H9 (cell line): ENCODE data around the gene VWA3A. TPM values are rescaled to one million over a fixed set of nuclear protein-coding genes. Genes with fewer than 3 reads are reported as not detected.

Experiments used
- DNase-seq: peaks from one replicate; pipeline ENCODE4 v3.0.0-alpha.2; 2017
- H2AFZ ChIP-seq: one replicate; pipeline ENCODE4 v1.6.1; 2013; ENCODE audit warnings: mild to moderate bottlenecking, low read length, control low read depth, moderate library complexity
- H2AK5ac ChIP-seq: 2 replicates; pipeline ENCODE4 v1.6.1; 2013; ENCODE audit warnings: low read length, control low read depth, mixed read lengths; ENCODE audit not compliant: insufficient read length
- H2BK120ac ChIP-seq: one replicate; pipeline ENCODE4 v1.6.1; 2013; ENCODE audit warnings: low read depth, mild to moderate bottlenecking, low read length, control low read depth, inconsistent platforms; ENCODE audit not compliant: poor library complexity, severe bottlenecking
- H2BK12ac ChIP-seq: 2 replicates; pipeline ENCODE4 v1.6.1; 2013; ENCODE audit warnings: low read length, control low read depth, mixed read lengths, low read depth; ENCODE audit not compliant: insufficient read length
- H2BK15ac ChIP-seq: 2 replicates; pipeline ENCODE4 v1.6.1; 2013; ENCODE audit warnings: low read depth, low read length, control low read depth
- H2BK20ac ChIP-seq: one replicate; pipeline ENCODE4 v1.6.1; 2013; ENCODE audit warnings: low read depth, mild to moderate bottlenecking, low read length, control low read depth, inconsistent platforms; ENCODE audit not compliant: poor library complexity, severe bottlenecking
- H2BK5ac ChIP-seq: 2 replicates; pipeline ENCODE4 v1.6.1; 2013; ENCODE audit warnings: low read length, control low read depth, mixed read lengths; ENCODE audit not compliant: insufficient read length
- H3K14ac ChIP-seq: 2 replicates; pipeline ENCODE4 v1.6.1; 2013; ENCODE audit warnings: low read length, control low read depth; ENCODE audit not compliant: insufficient read depth
- H3K18ac ChIP-seq: 2 replicates; pipeline ENCODE4 v1.6.1; 2013; ENCODE audit warnings: low read depth, mild to moderate bottlenecking, mixed read lengths, low read length, control low read depth; ENCODE audit not compliant: insufficient read length
- H3K23ac ChIP-seq: 2 replicates; pipeline ENCODE4 v1.6.1; 2013; ENCODE audit warnings: low read length, control low read depth, mixed read lengths, low read depth; ENCODE audit not compliant: insufficient read length
- H3K23me2 ChIP-seq: 2 replicates; pipeline ENCODE4 v1.6.1; 2013; ENCODE audit warnings: low read depth, mild to moderate bottlenecking, mixed read lengths, low read length, control low read depth; ENCODE audit not compliant: insufficient read length, poor library complexity, severe bottlenecking
- H3K27ac ChIP-seq: 2 replicates; pipeline ENCODE4 v1.5.1; 2013; ENCODE audit warnings: low read length, control low read depth, mixed read lengths, low read depth; ENCODE audit not compliant: insufficient read length
- H3K27me3 ChIP-seq: 2 replicates; pipeline ENCODE4 v1.6.1; 2013; ENCODE audit warnings: low read length, control low read depth, inconsistent platforms; ENCODE audit not compliant: insufficient read depth
- H3K4ac ChIP-seq: 2 replicates; pipeline ENCODE4 v1.6.1; 2013; ENCODE audit warnings: low read depth, mild to moderate bottlenecking, control low read depth, inconsistent platforms, low read length, moderate library complexity
- H3K4me1 ChIP-seq: 2 replicates; pipeline ENCODE4 v1.6.1; 2013; ENCODE audit warnings: low read length, control low read depth, inconsistent platforms; ENCODE audit not compliant: insufficient read depth
- H3K4me2 ChIP-seq: 2 replicates; pipeline ENCODE4 v1.6.1; 2013; ENCODE audit warnings: low read length, control low read depth, mixed read lengths; ENCODE audit not compliant: insufficient read length, insufficient read depth
- H3K56ac ChIP-seq: 2 replicates; pipeline ENCODE4 v1.6.1; 2013; ENCODE audit warnings: low read depth, mild to moderate bottlenecking, mixed read lengths, low read length, control low read depth; ENCODE audit not compliant: insufficient read length
- H3K79me1 ChIP-seq: 2 replicates; pipeline ENCODE4 v1.6.1; 2013; ENCODE audit warnings: low read depth, mild to moderate bottlenecking, moderate library complexity, low read length, control low read depth, inconsistent platforms; ENCODE audit not compliant: insufficient read depth, poor library complexity, severe bottlenecking
- H3K79me2 ChIP-seq: 2 replicates; pipeline ENCODE4 v1.6.1; 2013; ENCODE audit warnings: low read length, control low read depth, inconsistent platforms; ENCODE audit not compliant: insufficient read depth
- H3K9ac ChIP-seq: 2 replicates; pipeline ENCODE4 v1.6.1; 2013; ENCODE audit warnings: low read length, control low read depth, mixed read lengths; ENCODE audit not compliant: insufficient read length; ENCODE audit errors: extremely low read depth
- H3K9me3 ChIP-seq: one replicate; pipeline ENCODE4 v1.6.1; 2013; ENCODE audit warnings: low read depth, low read length, inconsistent platforms; ENCODE audit not compliant: control insufficient read depth
- H3T11ph ChIP-seq: one replicate; pipeline ENCODE4 v1.6.1; 2013; ENCODE audit warnings: mild to moderate bottlenecking, low read length, control low read depth, inconsistent platforms
- H4K20me1 ChIP-seq: one replicate; pipeline ENCODE4 v1.6.1; 2013; ENCODE audit not compliant: control insufficient read depth, insufficient read length, insufficient read depth
- H4K5ac ChIP-seq: 2 replicates; pipeline ENCODE4 v1.6.1; 2013; ENCODE audit warnings: low read depth, mild to moderate bottlenecking, mixed read lengths, low read length, control low read depth; ENCODE audit not compliant: insufficient read length
- H4K8ac ChIP-seq: replicated peaks from 2 replicates; pipeline ENCODE4 v1.6.1; 2013; ENCODE audit warnings: low read length, control low read depth, mixed read lengths, low read depth; ENCODE audit not compliant: insufficient read length
- H4K91ac ChIP-seq: 2 replicates; pipeline ENCODE4 v1.6.1; 2013; ENCODE audit warnings: low read depth, mild to moderate bottlenecking, moderate library complexity, mixed read lengths, low read length, control low read depth; ENCODE audit not compliant: insufficient read length
- H3K27ac Mint-ChIP-seq, 3 experiments: 2 replicates in 2 of 3; 3 replicates in 1 of 3; pipeline ENCODE4 v1.8.0; 2020 to 2021; ENCODE audit warnings: mixed read lengths in 3 of 3, mild to moderate bottlenecking in 1 of 3, moderate library complexity in 1 of 3
- H3K27me3 Mint-ChIP-seq: 2 replicates; pipeline ENCODE4 v1.8.0; 2021; ENCODE audit warnings: low read depth, mild to moderate bottlenecking, moderate library complexity, mixed read lengths
- H3K36me3 Mint-ChIP-seq, 3 experiments: 2 replicates in 2 of 3; 3 replicates in 1 of 3; pipeline ENCODE4 v1.8.0; 2020 to 2021; ENCODE audit warnings: low read depth in 3 of 3, mixed read lengths in 3 of 3; ENCODE audit not compliant: insufficient read depth in 1 of 3
- H3K4me1 Mint-ChIP-seq, 2 experiments: 2 replicates each; pipeline ENCODE4 v1.8.0; 2020; ENCODE audit warnings: mixed read lengths in 2 of 2
- H3K4me3 Mint-ChIP-seq, 2 experiments: 2 replicates in 1 of 2; 3 replicates in 1 of 2; pipeline ENCODE4 v1.8.0; 2020 to 2021; ENCODE audit warnings: mild to moderate bottlenecking in 2 of 2, mixed read lengths in 2 of 2, moderate library complexity in 1 of 2
- H3K9me3 Mint-ChIP-seq, 2 experiments: 2 replicates in 1 of 2; 3 replicates in 1 of 2; pipeline ENCODE4 v1.8.0; 2020; ENCODE audit warnings: mild to moderate bottlenecking in 2 of 2, mixed read lengths in 2 of 2, moderate library complexity in 1 of 2
- WGBS: extraction: QIAGEN DNeasy Blood & Tissue Kit; methylation state at CpG from one replicate; pipeline ENCODE4 v1.1.7; 2013; ENCODE audit warnings: missing lambda C conversion rate, low lambda C conversion rate, mixed read lengths; ENCODE audit not compliant: insufficient read length; ENCODE audit errors: extremely low coverage; 5-methylcytosine and 5-hydroxymethylcytosine counted together
- total RNA-seq: library from RNA; stranded (reverse); gene quantifications from 2 replicates; pipeline ENCODE4 v1.2.1, GENCODE V29; 2021
- TF ChIP-seq, protein P1 (sequence below): fragments of 200-600 bp; sonication (generic); conservative IDR thresholded peaks from 3 replicates; pipeline ENCODE4 v1.8.0; 2021; ENCODE audit warnings: antibody characterized with exemption, mild to moderate bottlenecking

The VWA3A gene
- total RNA-seq, 1 experiment from 2014 or later = not detected

DNA sequence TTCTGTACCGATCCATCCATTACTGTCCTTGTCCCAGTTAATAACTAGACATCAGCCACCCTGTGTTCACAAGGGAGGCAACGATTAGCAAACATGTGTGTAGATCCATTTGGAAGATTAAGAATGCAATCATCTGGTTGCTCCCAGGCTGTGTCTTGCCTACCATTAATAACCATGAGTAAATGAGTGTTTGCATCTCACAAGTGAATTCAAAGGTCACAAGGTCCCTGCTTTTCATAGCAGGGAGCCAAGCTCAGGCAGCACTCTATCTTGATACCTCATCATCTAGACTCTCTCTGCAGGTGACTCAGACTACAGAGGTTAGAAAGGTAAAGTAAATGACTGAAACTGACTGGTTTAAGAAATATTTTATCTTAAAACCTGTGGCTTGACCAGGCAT lies 25.3 kb downstream of the VWA3A start:
- Histone ChIP-seq H2AK5ac (no peak overlapping the region), H3K4ac (no peak overlapping the region), H3K18ac (no peak overlapping the region), H2BK120ac (no peak overlapping the region), H3K23me2 (no peaks in the 10 kb centered on the region), H3K14ac (no peak overlapping the region), H3K9ac (no peak overlapping the region), H4K8ac (no peak overlapping the region), H2BK20ac (no peak overlapping the region), H3K4me2 (no peak overlapping the region), H3K27me3 (no peaks in the 10 kb centered on the region), H3K4me1 (no peaks in the 10 kb centered on the region), H4K5ac (no peak overlapping the region), H2AFZ (no peak overlapping the region), H2BK5ac (no peak overlapping the region), H3K79me2 (no peaks in the 10 kb centered on the region), H3K27ac (no peak overlapping the region), H3T11ph (no peak overlapping the region), H2BK12ac (no peak overlapping the region), H3K23ac (no peak overlapping the region), H4K91ac (no peak overlapping the region), H3K56ac (no peak overlapping the region), H4K20me1 (no peaks in the 10 kb centered on the region), H2BK15ac (no peak overlapping the region), H3K9me3 (no peaks in the 10 kb centered on the region), H3K79me1 (no peaks in the 10 kb centered on the region)
- TF ChIP-seq, protein P1, sequence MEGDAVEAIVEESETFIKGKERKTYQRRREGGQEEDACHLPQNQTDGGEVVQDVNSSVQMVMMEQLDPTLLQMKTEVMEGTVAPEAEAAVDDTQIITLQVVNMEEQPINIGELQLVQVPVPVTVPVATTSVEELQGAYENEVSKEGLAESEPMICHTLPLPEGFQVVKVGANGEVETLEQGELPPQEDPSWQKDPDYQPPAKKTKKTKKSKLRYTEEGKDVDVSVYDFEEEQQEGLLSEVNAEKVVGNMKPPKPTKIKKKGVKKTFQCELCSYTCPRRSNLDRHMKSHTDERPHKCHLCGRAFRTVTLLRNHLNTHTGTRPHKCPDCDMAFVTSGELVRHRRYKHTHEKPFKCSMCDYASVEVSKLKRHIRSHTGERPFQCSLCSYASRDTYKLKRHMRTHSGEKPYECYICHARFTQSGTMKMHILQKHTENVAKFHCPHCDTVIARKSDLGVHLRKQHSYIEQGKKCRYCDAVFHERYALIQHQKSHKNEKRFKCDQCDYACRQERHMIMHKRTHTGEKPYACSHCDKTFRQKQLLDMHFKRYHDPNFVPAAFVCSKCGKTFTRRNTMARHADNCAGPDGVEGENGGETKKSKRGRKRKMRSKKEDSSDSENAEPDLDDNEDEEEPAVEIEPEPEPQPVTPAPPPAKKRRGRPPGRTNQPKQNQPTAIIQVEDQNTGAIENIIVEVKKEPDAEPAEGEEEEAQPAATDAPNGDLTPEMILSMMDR = no peak
- Mint-ChIP-seq H3K36me3 (no peaks in the 10 kb centered on the region), H3K27ac (no peak overlapping the region), H3K9me3 (no peaks in the 10 kb centered on the region; a peak in 1 of 5 replicates), H3K27me3 (peaks cover 6% of the 10 kb centered on the region; the same call in 1 of the 2 replicates), H3K4me3 (no peak overlapping the region; a peak in 1 of 5 replicates), H3K4me1 (no peaks in the 10 kb centered on the region)
- DNase-seq = no peak
- WGBS = no CpG with 5 or more reads among the region's 2 CpGs
